ELR (cell line): ENCODE measurements around the gene BMAL1.

Source experiments
- DNase-seq: peaks from one replicate; pipeline ENCODE4 v3.0.0-alpha.2; 2015; ENCODE audit warnings: low read depth

The BMAL1 gene

DNA sequence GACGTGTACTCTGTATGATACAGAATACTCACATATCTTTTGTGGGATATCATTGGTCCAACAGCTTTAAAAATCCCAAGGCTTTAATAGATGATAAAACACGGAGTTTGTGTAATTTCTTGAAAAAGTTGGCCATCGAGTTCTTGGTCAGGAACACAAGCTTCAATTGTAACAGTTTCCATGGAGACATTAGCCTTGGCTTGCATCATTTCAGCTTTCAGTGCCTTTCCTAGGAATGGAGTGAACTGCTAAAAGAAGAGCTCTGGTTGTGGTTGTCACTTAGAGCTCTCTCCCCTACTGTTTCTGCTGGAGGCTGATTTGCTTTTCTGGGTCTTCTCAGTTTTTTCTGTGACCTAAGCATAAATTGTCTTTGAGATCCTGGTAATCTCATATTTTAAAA is 14.2 kb downstream of the BMAL1 start:
- DNase-seq, result no peak

DNA sequence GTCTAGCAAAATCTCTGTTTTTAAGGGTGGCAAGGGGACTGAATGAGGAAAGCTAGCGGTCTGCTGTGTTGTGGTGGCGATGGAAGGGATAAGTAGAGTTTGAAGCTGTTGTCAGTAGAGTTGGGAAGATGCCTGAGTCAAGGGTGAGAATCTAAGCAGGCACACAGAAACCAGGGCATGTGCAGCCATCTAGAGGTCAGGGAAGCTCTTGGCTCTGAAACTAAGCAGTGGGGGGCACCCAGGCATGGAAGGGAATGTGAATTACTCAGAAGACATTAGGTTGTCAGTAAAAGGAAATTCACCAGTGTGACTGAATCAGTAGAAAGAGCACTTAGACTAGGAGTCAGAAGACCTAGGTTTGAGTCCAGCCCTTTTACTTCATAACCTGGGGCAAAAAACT is 15.4 kb downstream of the BMAL1 start:
- no peak for DNase-seq

DNA sequence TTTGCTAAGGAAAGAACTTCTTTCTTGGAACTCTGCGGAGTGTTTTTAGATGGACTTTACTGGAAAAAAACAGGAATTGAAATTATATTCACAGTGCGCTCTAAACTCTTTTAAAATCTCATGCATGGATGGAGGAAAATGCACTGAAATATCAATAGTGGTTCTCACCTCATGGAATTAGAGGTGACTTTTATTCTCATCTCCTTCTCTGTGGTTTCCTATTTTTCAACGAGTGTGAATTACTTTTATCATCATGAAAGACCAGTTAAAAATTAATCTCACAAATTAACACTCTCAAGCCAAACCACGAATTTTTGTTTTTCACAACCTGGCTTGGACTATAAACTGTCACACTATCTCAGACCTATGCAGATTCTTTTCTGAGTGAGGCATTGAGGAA is 16.6 kb downstream of the BMAL1 start:
- no peak for DNase-seq

DNA sequence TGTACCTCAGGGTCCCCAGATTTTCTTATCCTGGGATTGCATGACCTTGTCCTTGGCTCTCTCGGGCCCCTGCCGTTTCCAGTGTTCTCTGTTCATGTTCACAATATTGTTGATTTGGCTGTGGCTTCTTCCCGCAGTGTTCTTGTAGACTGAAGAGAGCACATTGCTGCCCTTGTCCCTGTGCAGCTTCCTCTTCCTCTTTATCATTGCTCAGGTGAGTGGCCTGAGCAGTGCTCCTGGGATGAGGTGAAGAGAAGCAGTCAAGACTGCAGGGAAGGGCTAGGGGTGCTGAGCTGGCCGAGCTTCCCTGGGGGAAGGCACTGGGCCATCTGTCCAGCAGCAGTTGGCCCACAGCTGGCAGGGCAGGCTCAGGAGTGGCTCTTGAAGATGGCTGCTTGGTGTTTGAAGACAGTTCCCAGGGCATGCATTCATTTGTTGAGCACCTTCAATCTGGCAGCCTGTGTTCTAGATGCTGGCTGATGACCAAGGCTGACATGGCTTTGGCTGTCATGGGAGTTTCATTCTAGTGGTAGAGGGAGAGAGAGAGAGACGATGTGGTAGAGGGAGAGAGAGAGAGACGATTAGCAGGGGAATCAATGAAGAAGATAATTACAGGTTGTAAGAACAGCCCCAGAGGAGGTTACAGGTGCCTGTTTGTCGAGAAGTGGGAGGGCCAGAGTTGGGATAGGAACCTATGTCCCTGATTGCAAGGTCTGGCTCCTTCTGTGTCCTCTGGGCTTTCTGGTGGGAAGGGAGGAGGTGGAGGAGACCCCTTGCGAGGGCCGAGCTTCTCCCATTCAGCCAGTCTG is 17.4 kb downstream of the BMAL1 start:
- DNase-seq, result no peak

DNA sequence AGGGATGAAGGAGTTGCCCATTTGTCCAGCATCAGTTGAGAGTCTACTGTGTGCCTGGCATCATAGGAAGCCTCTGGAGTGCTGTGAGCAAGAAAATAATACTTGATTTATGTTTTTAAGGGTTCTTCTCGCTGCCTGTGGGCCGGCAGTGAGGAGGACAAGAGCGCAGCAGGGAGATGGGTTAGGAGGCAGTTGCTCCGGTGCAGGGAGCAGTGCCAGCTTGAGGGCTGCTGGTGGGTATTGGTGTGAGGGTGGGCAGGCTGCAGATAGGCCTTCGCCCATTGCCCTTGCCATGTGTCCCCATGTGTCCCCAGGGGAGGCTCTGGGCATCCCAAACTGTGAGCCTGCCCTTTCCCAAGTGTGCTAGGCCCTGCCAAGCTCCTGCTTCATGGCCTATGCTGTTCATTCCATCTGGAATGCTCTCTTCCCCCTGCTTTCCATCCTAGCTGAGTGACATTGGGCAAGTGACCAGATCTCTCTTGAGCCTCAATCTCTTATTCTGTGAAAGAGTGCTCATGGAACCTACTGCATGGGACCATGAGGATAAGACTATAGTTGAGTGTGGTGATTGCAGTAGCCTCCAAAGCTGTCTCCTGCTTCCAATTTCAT is 19.8 kb downstream of the BMAL1 start:
- no peak for DNase-seq

DNA sequence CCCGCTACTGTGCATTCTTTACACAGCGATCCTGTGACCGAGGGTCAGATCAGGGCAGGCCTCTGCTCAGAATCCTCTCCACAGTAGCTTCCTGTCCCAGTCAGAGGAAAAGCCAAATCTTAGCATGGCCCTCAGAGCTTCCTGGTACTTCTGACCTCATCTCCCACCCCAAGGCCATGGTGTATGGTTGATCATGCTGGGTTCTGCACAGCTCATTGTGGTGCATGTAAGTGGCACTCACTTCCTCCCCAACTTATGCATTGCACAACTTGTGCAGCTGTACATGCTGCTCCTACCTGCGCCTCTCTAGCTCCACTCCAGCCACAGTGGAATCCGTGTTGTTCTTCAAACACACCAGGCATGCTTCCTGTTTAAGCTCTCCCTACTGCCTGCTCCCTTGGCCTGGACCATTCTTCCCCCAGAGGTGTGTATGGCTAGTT is 20.3 kb downstream of the BMAL1 start:
- DNase-seq, result no peak

DNA sequence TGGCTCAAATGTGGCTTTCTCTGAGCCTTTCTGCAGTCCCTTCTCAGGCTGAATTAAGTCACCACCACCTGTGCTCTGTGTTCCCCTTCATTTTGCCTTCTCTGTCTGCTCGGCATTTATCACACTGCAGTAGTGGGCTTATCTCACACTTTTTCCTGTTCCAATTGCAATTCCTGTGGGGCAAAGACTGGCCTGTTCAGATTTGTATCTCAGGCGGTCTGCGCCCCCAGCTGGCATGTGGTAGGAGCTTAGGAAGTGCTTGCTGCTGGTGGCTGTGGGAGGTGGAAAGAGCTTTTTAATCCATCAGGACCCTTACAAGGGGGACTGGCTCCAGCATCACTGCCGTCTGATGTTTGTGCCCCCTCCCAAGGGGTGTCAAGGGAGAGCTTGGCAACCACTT is 21.2 kb downstream of the BMAL1 start:
- DNase-seq, result no peak

DNA sequence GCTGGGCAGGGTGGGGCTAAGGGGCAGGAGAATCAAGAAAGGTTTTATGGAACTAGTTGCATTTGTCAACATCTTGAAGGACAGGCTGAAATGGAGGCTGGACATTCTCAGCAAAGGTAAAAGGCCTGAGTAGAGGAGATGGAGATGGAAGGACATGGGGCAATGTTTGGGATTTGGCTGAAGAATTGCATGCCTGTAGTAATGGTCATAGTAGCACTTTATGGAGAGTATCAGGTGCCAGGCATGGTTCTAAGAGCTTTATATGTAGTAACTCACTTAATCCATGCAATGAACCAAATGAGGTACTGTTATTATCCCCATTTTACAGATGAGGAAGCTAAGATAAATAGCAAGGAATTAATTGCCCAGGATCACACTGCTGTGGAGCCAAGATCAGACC is 23.9 kb downstream of the BMAL1 start:
- DNase-seq, result no peak

DNA sequence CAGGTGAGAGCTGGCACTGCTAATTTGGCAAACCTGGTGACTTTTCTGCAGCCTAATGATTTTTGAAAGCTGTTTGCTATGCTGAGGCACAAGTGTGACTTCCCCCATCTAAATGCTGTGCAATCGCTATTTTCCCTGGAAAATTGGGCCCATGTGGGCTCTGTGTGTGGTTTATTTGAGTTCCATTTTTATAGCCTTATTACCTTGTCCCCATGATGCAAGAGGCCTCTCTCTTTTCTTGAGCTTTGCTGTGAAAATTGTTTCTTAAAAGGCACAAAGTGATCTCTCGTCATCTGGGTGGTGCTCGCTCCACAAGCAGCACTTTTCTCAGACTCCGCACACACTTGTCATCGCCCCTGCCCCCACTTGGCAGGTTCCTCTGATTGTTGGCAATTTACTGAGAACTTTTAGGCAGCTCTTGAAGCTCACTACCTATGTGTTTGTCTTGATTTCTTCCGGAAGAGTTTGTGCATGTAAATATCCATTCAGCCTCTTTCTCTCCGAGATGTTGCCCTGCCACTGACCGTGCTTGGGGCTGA is 24.9 kb downstream of the BMAL1 start:
- DNase-seq, result no peak

DNA sequence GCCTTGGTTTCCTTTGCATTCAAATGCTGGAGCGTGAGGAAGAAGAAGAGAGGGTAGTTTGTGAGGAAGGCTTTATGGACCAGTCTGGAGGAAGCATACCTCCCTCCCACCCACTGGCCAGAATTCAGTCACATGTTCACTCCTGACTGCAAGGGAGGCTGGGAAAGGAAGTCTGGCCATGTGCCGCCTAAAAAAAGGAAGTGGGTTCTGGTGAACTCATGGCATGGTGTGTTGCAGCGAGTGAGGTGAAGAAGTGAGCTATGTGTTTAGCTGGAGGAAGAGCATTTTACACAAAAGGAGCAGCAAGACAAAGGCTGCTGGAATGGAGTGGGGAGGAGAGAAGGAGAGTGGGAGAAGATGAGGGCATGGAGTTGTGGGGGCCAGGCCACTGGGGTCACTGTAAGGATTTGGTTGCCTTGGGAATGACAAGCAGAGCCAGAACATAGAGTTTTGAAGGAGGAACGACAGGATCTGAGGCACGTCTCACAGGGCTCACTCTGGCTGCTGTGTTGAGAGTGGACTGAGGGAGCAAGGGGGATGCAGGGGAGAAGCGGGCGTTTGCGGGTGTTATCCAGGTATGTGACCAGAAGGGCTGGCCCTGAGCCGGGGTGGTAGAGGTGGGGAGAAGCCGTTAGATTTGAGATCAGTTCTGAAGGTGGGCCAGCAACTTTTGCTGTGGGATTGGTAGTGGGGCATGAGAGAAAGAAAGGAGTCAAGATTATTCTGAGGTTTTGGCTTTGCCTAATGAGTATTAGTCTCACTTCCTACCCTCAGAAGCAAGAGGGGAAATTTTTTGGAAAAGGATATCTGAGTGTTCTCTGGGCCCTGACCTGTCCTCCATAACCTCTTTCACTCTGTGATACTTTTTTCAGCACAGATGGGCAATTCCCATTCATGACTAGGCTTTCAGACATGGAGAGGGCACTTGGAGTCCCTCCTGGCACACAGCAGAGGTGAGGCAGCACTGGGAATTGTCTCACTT is 26.4 kb downstream of the BMAL1 start:
- DNase-seq, result no peak

DNA sequence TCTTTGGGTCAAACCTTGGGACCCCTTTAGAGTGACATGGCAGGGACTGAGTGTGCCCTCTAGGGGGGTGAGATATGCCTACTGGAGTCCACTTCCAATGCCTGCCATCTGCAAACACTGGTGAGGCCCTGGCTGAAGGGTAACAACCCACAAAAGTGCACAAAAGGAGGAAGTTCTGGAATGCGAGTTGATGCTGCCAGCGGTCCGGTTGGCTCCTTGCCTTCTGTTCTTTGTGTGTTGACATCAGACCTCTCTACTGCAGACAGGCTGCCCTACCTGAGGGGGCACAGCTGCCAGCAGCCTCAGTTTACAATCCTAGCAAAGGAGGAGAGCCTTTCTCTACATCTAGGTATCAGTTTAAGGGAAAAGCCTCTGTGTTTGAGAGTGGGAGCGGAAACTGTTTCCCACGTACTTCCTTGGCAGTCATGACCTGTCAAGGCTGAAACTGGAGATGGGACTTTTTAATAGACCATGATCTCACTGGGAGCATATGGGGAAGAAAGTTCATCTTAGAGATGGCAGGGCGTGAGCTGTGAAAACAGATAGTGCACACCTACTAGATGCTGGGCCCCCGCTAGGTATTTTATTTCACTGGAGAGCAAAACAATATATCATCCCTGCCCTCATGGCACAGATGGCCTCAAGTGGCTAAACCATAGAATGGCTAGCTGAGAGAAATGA is 27.2 kb downstream of the BMAL1 start:
- DNase-seq, result no peak

DNA sequence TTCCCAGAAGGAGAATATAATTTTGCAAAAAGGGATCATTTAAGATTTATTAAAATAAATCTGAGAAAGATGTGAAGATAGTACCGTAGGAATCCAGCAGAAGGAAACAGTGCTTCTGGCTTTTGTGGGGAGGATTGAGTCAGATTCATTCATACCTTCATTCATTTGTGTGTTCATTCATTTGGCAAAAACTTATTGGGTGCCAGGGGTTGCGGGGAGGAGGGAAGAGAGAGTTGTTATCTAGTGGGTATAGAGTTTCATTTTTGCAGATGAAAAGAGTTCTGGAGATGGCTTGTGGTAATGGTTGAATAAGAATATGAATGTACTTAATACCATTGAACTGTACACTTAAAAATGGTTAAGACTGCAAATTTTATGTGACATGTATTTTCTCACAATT is 31.1 kb downstream of the BMAL1 start:
- no peak for DNase-seq

DNA sequence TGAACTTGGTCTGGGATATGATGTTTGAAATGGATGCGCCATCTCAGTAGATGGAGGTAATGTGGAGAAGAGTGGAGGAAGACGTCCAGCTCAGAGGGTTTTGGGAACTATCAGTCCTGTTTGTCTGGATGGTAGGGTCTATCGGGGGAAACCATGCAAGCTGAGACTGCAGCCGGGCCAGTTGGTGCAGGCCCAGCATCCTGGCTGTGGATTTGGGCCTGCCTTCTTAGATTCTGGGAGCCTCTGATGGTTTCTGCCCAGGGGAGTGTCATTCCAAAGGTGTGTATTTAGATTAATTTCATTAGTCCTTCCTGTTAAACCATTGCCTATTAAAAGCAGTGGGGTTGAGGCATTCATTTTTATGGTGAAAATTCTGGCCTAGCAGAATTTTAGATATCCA is 31.6 kb downstream of the BMAL1 start:
- DNase-seq, result no peak

DNA sequence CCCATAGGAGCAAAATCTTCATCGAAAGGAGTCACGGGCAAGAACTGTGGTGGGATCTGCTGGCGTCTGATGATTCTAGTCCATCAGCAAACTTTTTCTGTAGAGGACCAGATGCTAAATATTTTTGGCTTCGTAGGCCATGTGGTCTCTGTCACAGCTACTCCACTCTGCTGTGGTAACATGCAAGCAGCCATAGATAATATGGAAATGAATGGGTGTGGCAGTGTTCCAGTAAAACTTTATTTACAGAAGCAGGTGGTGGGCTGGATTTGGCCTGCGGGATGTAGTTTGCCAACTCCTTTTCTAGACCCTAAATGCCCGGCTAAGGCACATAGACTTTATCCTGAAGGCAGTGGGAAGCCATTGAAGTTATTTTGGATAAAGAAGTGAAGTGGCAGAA is 32.9 kb downstream of the BMAL1 start:
- no peak for DNase-seq

DNA sequence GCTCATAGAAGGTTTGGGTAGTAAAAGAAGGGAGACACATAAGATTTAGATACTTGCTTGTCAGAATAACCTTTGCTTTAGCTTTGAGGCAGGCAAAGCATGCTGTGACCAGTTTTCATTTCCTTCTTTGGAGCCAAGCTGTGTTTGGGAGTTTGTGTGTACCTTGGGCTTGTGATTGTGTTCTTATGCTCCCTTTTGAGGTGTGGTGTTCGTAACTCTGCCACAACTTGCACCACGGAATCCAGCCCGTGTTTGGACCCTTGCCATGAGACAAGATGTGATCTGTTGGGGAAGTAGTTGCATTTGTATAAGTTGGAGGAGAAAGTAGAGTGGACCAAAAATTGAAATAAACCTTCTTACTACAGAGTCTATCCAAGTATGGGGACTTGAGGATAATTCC is 34.0 kb downstream of the BMAL1 start:
- no peak for DNase-seq

DNA sequence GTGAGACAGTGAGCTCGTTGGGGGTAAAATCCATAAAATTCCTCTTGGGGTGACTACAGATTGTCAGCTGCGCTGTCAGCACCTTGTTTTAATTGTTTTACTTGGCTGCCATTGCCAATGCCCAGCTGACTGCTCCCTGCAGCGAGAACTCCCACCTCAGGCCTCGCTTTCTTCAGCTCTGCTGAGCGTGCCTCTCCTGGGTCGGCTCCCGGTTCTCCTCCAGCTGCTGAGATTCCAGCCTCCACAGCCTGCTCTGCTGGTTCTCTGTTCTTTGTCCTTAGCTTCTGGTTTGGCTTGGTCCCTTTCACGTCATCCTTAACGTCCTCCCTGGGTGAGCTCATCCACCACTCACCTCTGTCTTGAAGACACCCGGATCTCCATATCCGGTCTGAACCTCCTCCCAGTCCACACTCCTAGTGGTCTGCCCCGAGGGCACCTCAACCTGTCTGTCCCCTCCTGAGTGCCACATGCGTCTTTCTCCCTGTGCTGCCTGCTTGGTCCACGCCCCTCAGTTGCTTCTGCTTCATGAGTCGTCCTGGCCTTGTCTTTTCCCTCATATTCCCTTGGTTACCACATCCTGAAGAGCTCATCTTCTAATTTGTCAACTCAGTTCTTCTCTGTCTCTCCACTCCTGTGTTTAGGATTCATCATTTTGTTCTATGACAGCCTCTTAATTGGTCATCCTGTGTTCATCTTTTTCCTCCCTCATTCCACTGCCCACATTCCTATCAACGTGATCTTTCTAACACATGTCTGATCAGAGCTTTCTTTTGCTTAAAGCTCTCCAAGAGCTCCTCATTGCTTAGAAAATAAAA is 35.6 kb downstream of the BMAL1 start:
- peak; percentile 30 for DNase-seq

DNA sequence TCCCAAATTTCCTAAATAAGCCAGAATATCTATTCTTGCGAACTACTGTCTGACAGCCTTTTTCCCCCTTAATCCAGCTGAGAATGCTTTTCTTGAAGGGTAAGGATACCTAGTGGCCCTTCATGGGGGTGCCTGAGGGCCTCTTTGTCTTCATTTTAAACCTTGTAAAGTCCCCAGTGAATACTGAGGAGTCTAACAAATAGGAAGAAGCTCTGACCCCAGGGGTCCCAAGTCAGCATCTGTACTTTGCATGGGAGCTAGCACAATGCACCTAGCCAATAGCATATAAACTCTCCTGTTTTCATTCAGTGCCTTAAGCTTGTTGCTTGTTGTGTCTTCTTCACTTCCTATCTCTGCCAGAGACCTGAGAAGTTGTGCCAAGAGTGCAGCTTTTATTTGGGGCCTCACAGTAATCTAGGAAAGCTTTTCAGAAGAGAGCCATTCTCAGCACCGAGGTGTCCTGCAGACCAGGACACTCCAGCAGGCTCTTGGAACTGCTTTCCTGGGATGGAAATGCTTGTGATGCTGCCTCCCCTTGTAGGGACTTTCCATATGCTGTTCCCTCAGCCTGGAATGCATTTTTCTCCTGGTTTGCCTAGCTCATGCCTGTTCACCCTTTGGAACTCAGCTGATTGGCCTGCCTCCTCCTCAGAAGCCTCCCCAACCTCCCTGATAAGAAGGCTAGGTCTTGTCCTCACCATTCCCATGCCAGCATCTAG is 37.2 kb downstream of the BMAL1 start:
- DNase-seq, result no peak

DNA sequence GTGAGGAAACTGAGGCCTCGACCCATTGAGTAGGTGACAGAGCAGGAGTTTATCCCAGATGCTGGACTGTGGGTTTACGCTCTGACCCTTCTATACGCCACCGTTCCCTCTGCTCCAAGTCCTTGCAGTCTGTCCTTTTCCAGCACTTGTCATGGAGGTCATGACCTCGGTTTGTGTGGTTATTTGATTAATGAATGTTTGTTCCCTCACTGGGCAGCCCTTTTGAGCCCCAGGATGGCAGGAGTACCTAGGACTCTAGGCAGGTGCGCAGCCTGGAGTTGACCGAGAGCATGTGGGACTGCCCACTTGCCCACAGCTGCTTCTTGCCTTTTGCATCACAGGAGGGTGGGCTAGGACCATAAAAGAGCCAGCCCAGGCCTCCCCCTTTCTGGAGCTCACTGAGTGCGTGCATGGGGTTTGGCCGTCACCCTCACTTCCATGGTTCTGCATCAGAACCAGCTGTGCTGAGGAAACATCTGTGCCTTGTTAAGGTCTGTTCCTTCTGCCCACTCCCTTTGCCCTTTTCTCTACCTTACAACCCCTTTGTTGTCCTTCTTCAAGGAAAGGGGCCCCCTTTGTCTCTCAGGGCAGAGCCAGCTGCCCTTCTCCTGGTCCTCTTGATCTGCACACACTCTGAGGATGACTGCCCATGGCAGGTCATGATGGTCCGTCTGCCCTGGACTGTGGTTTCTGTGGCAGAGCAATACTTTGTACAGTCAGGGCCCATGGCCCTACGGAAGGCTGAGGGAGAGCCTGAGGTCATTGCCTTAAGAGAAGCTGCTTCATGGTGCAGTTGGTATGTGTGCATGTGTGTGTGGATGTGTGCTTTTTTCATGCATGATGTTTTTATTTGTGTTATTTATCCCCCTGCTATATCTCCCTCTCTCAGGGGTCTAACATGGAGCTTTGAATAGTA is 38.2 kb downstream of the BMAL1 start:
- peak; percentile 27 for DNase-seq

DNA sequence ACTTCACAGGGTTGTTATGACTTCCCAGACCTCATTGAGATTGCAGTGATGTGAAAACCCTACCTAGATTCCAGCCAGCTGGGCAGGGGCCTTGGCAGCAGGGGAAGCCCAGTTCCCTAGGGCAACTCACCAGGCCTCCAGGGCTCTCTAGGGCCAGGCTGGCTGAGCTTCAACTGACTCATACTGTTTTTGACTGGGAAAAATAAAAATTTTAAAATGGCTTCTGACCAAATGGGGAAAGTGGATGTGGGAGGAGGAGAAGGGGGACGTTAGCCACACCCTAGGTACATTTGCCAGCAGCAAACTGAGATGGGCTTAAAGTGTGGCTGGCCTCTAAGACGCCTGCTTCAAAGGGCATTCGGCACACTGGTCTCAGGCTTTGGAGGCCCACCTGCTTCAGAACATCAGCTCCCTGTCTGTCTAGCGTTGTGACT is 39.0 kb downstream of the BMAL1 start:
- peak; percentile 75 for DNase-seq
